Activated naive CD4-positive, alpha-beta T cell treated with anti-CD3 and anti-CD28 coated beads, Interleukin-2, amount 50 U/mL, for 24 hours (primary cell): Measurements from ENCODE around the gene HCCS.

Experiments used
- H3K27ac Mint-ChIP-seq: one replicate; pipeline ENCODE4 v1.8.0; 2021; ENCODE audit warnings: mild to moderate bottlenecking, mixed read lengths
- H3K27me3 Mint-ChIP-seq: one replicate; pipeline ENCODE4 v1.8.0; 2021; ENCODE audit warnings: mixed read lengths
- H3K36me3 Mint-ChIP-seq: one replicate; pipeline ENCODE4 v1.8.0; 2021; ENCODE audit warnings: mixed read lengths
- H3K4me1 Mint-ChIP-seq: one replicate; pipeline ENCODE4 v1.8.0; 2021; ENCODE audit warnings: mixed read lengths
- H3K4me3 Mint-ChIP-seq: one replicate; pipeline ENCODE4 v1.8.0; 2021; ENCODE audit warnings: mild to moderate bottlenecking, mixed read lengths
- H3K9me3 Mint-ChIP-seq: one replicate; pipeline ENCODE4 v1.8.0; 2021; ENCODE audit warnings: mixed read lengths

Gene HCCS

GRCh38 chrX:11143931-11144678, 33.0 kb downstream of the HCCS start:
- H3K4me1 Mint-ChIP-seq = peaks cover 4% of the 10 kb centered on the region
- peaks cover 3% of the 10 kb centered on the region for H3K27me3 Mint-ChIP-seq
- H3K36me3 Mint-ChIP-seq = no peaks in the 10 kb centered on the region
- H3K4me3 Mint-ChIP-seq = no peak overlapping the region
- no peak overlapping the region for H3K27ac Mint-ChIP-seq
- no peaks in the 10 kb centered on the region for H3K9me3 Mint-ChIP-seq

GRCh38 chrX:11146411-11146810, 35.3 kb downstream of the HCCS start:
- no peaks in the 10 kb centered on the region for H3K36me3 Mint-ChIP-seq
- peaks cover 3% of the 10 kb centered on the region for H3K27me3 Mint-ChIP-seq
- no peak overlapping the region for H3K27ac Mint-ChIP-seq
- H3K9me3 Mint-ChIP-seq = no peaks in the 10 kb centered on the region
- H3K4me1 Mint-ChIP-seq = peaks cover 4% of the 10 kb centered on the region
- no peak overlapping the region for H3K4me3 Mint-ChIP-seq

GRCh38 chrX:11148401-11148800, 37.3 kb downstream of the HCCS start:
- no peaks in the 10 kb centered on the region for H3K36me3 Mint-ChIP-seq
- no peak overlapping the region for H3K27ac Mint-ChIP-seq
- peaks cover 3% of the 10 kb centered on the region for H3K27me3 Mint-ChIP-seq
- H3K4me3 Mint-ChIP-seq = no peak overlapping the region
- H3K9me3 Mint-ChIP-seq = no peaks in the 10 kb centered on the region
- H3K4me1 Mint-ChIP-seq = peaks cover 4% of the 10 kb centered on the region

- H3K4me1 Mint-ChIP-seq = no peaks in the 10 kb centered on the region
- H3K9me3 Mint-ChIP-seq = no peaks in the 10 kb centered on the region
These were observed 40.8 kb downstream of the HCCS start for GRCh38 chrX:11151799-11152559.

GRCh38 chrX:11159149-11159548, 48.0 kb downstream of the HCCS start:
- Mint-ChIP-seq H3K27me3 (no peaks in the 10 kb centered on the region), H3K9me3 (no peaks in the 10 kb centered on the region), H3K4me1 (no peaks in the 10 kb centered on the region), H3K27ac (no peak overlapping the region), H3K36me3 (no peaks in the 10 kb centered on the region), H3K4me3 (no peak overlapping the region)

More at GRCh38 chrX:11151799-11152559, 40.8 kb downstream of the HCCS start:
- no peak overlapping the region for H3K4me3 Mint-ChIP-seq
- H3K27ac Mint-ChIP-seq = no peak overlapping the region
- H3K36me3 Mint-ChIP-seq = no peaks in the 10 kb centered on the region
- H3K27me3 Mint-ChIP-seq = peaks cover 1% of the 10 kb centered on the region

GRCh38 chrX:11164433-11164832, 53.3 kb downstream of the HCCS start:
- H3K27me3 Mint-ChIP-seq = no peaks in the 10 kb centered on the region
- H3K4me1 Mint-ChIP-seq = no peaks in the 10 kb centered on the region
- H3K9me3 Mint-ChIP-seq = no peaks in the 10 kb centered on the region
- no peak overlapping the region for H3K4me3 Mint-ChIP-seq
- no peak overlapping the region for H3K27ac Mint-ChIP-seq
- no peaks in the 10 kb centered on the region for H3K36me3 Mint-ChIP-seq

GRCh38 chrX:11171956-11172355, 60.8 kb downstream of the HCCS start:
- Mint-ChIP-seq H3K4me3 (no peak overlapping the region), H3K27ac (no peak overlapping the region), H3K9me3 (no peaks in the 10 kb centered on the region), H3K4me1 (no peaks in the 10 kb centered on the region), H3K36me3 (no peaks in the 10 kb centered on the region), H3K27me3 (peaks cover 2% of the 10 kb centered on the region)

- Mint-ChIP-seq H3K27me3 (peaks cover 2% of the 10 kb centered on the region), H3K36me3 (no peaks in the 10 kb centered on the region), H3K27ac (no peak overlapping the region), H3K4me1 (no peaks in the 10 kb centered on the region), H3K4me3 (no peak overlapping the region), H3K9me3 (no peaks in the 10 kb centered on the region)
These were observed 61.3 kb downstream of the HCCS start for GRCh38 chrX:11172415-11172814.
